Measurements from ENCODE around the gene VPS13D.

VPS13D gene

GRCh38 chr1:12447849-12448312 is 218.1 kb downstream of the VPS13D start:
- H3K4me3 ChIP-seq (replicated peaks in 1 of 2; ENCODE audit: low read depth in 2 of 2, low read length in 2 of 2), result no peak overlapping the region
- DNase-seq (ENCODE audit: low read depth in 2 of 2), result peak in 1 of 2 donors; percentile 55
- TF ChIP-seq CTCF (IDR thresholded peaks at IDR 0.05; ENCODE audit: low read depth, low read length), result no peak

GRCh38 chr1:12448746-12449177 is 218.9 kb downstream of the VPS13D start:
- no peak overlapping the region for H3K4me3 ChIP-seq (replicated peaks in 1 of 2; ENCODE audit: low read depth in 2 of 2, low read length in 2 of 2)
- TF ChIP-seq CTCF (IDR thresholded peaks at IDR 0.05; ENCODE audit: low read depth, low read length), result no peak
- peak in 1 of 2 donors; percentile 62 for DNase-seq (ENCODE audit: low read depth in 2 of 2)

GRCh38 chr1:12450090-12450755 is 220.4 kb downstream of the VPS13D start:
- no peak overlapping the region for H3K4me3 ChIP-seq (replicated peaks in 1 of 2; ENCODE audit: low read depth in 2 of 2, low read length in 2 of 2)
- no peak for DNase-seq (ENCODE audit: low read depth in 2 of 2)
- no peak for TF ChIP-seq CTCF (IDR thresholded peaks at IDR 0.05; ENCODE audit: low read depth, low read length)

- TF ChIP-seq CTCF (IDR thresholded peaks at IDR 0.05; ENCODE audit: low read depth, low read length), result no peak
- H3K4me3 ChIP-seq (replicated peaks in 1 of 2; ENCODE audit: low read depth in 2 of 2, low read length in 2 of 2), result no peak overlapping the region
- DNase-seq (ENCODE audit: low read depth in 2 of 2), result no peak
These were observed 221.1 kb downstream of the VPS13D start for GRCh38 chr1:12450756-12451559.

GRCh38 chr1:12451560-12451900 is 221.7 kb downstream of the VPS13D start:
- H3K4me3 ChIP-seq (replicated peaks in 1 of 2; ENCODE audit: low read depth in 2 of 2, low read length in 2 of 2), result no peak overlapping the region
- TF ChIP-seq CTCF (IDR thresholded peaks at IDR 0.05; ENCODE audit: low read depth, low read length), result no peak
- no peak for DNase-seq (ENCODE audit: low read depth in 2 of 2)

- no peak overlapping the region for H3K4me3 ChIP-seq (replicated peaks in 1 of 2; ENCODE audit: low read depth in 2 of 2, low read length in 2 of 2)
- TF ChIP-seq CTCF (IDR thresholded peaks at IDR 0.05; ENCODE audit: low read depth, low read length), result no peak
These were observed 222.4 kb downstream of the VPS13D start for GRCh38 chr1:12452262-12452661.

More at GRCh38 chr1:12452262-12452661, 222.4 kb downstream of the VPS13D start:
- DNase-seq (ENCODE audit: low read depth in 2 of 2), result no peak
